ENCODE results near the gene ADAMTS12. TPM values are rescaled to one million over a fixed set of nuclear protein-coding genes. Genes with fewer than 3 reads are reported as not detected.

ADAMTS12 gene
- total RNA-seq, 1 experiment from 2014 or later: 6.2 TPM

DNA sequence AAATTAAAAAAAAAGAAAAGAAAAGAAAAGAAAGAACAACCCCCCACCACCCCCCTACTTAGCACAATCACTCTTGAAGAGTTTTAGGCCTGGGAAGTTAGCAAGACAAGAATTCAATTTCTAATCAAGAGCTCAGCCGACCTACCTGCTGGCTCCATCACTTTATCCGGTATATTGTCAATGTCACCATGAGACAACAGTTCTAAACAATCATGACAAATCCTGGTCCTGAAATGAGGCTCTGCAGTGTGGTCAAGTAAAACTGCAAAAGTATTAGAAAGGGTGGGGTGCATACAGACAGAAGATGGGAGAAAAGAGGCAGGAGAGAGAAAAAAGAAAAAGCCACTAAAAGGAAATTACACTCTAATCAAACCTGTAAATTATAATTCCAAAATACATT, 287.3 kb downstream of the ADAMTS12 start:
- H2BK12ac ChIP-seq (ENCODE audit: insufficient read length, low read depth, low read length): no peak overlapping the region
- H3K18ac ChIP-seq (ENCODE audit: insufficient read length, low read depth, low read length): no peak overlapping the region
- no peaks in the 10 kb centered on the region for H4K20me1 ChIP-seq (ENCODE audit: control insufficient read depth, insufficient read depth, insufficient read length)
- no peak overlapping the region for H3T11ph ChIP-seq (ENCODE audit: low read length)
- no peak overlapping the region for H4K91ac ChIP-seq (ENCODE audit: insufficient read length, low read depth, low read length)
- no peak overlapping the region for H4K5ac ChIP-seq (ENCODE audit: insufficient read length, low read depth, low read length)
- H3K36me3 Mint-ChIP-seq (ENCODE audit: insufficient read depth in 1 of 3, low read depth in 3 of 3): no peaks in the 10 kb centered on the region
- H2BK120ac ChIP-seq (ENCODE audit: low read depth, low read length, poor library complexity, severe bottlenecking): no peak overlapping the region
- no peaks in the 10 kb centered on the region for H3K9me3 ChIP-seq (ENCODE audit: control insufficient read depth, low read depth, low read length)
- no peaks in the 10 kb centered on the region for H3K79me2 ChIP-seq (ENCODE audit: insufficient read depth, low read length)
- DNase-seq: no peak
- H3K27ac Mint-ChIP-seq: peak overlapping the region in 1 of 3 experiments; percentile 7; a peak in 2 of 7 replicates
- H2AFZ ChIP-seq (ENCODE audit: low read length): no peak overlapping the region
- no peaks in the 10 kb centered on the region for H3K9me3 Mint-ChIP-seq
- no peaks in the 10 kb centered on the region for H3K23me2 ChIP-seq (ENCODE audit: insufficient read length, low read depth, low read length, poor library complexity, severe bottlenecking)
- no peaks in the 10 kb centered on the region for H3K4me1 ChIP-seq (ENCODE audit: insufficient read depth, low read length)
- H3K23ac ChIP-seq (ENCODE audit: insufficient read length, low read depth, low read length): no peak overlapping the region
- no peak overlapping the region for H3K14ac ChIP-seq (ENCODE audit: insufficient read depth, low read length)
- no peak overlapping the region for H2BK5ac ChIP-seq (ENCODE audit: insufficient read length, low read length)
- H2BK20ac ChIP-seq (ENCODE audit: low read depth, low read length, poor library complexity, severe bottlenecking): no peak overlapping the region
- no peak overlapping the region for H3K9ac ChIP-seq (ENCODE audit: extremely low read depth, insufficient read length, low read length)
- H3K56ac ChIP-seq (ENCODE audit: insufficient read length, low read depth, low read length): no peak overlapping the region
- H2BK15ac ChIP-seq (ENCODE audit: low read depth, low read length): no peak overlapping the region
- no CpG with 5 or more reads among the region's 2 CpGs for WGBS (ENCODE audit: extremely low coverage, insufficient read length, low lambda C conversion rate)
- no peak overlapping the region for H4K8ac ChIP-seq (replicated peaks; ENCODE audit: insufficient read length, low read depth, low read length)
- no peak overlapping the region for H3K4me3 Mint-ChIP-seq
- H2AK5ac ChIP-seq (ENCODE audit: insufficient read length, low read length): no peak overlapping the region
- no peak overlapping the region for H3K4ac ChIP-seq (ENCODE audit: low read depth, low read length)
- TF ChIP-seq, protein P1, sequence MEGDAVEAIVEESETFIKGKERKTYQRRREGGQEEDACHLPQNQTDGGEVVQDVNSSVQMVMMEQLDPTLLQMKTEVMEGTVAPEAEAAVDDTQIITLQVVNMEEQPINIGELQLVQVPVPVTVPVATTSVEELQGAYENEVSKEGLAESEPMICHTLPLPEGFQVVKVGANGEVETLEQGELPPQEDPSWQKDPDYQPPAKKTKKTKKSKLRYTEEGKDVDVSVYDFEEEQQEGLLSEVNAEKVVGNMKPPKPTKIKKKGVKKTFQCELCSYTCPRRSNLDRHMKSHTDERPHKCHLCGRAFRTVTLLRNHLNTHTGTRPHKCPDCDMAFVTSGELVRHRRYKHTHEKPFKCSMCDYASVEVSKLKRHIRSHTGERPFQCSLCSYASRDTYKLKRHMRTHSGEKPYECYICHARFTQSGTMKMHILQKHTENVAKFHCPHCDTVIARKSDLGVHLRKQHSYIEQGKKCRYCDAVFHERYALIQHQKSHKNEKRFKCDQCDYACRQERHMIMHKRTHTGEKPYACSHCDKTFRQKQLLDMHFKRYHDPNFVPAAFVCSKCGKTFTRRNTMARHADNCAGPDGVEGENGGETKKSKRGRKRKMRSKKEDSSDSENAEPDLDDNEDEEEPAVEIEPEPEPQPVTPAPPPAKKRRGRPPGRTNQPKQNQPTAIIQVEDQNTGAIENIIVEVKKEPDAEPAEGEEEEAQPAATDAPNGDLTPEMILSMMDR (conservative IDR thresholded peaks at IDR 0.05): no peak
- H3K79me1 ChIP-seq (ENCODE audit: insufficient read depth, low read depth, low read length, poor library complexity, severe bottlenecking): no peaks in the 10 kb centered on the region
- no peaks in the 10 kb centered on the region for H3K27me3 Mint-ChIP-seq (ENCODE audit: low read depth)
- H3K27me3 ChIP-seq (ENCODE audit: insufficient read depth, low read length): no peaks in the 10 kb centered on the region
- H3K4me2 ChIP-seq (ENCODE audit: insufficient read depth, insufficient read length, low read length): no peak overlapping the region
- H3K27ac ChIP-seq (ENCODE audit: insufficient read length, low read depth, low read length): no peak overlapping the region
- peaks cover 11 to 19% of the 10 kb centered on the region in 2 experiments for H3K4me1 Mint-ChIP-seq

Measured in H9 (cell line).